BE2C (cell line): Measurements from ENCODE around the gene SCGN. TPM values are rescaled to one million over a fixed set of nuclear protein-coding genes. Genes with fewer than 3 reads are reported as not detected.

Experiments used
- DNase-seq: peaks from one replicate; pipeline ENCODE4 v3.0.0-alpha.2; 2020
- H3K27me3 ChIP-seq: fragments of 250-450 bp; sonication (Bioruptor Pico); 2 replicates; pipeline ENCODE4 v1.5.1; 2020; ENCODE audit warnings: mild to moderate bottlenecking
- H3K36me3 ChIP-seq: fragments of 250-450 bp; sonication (Bioruptor Pico); 2 replicates; pipeline ENCODE4 v1.5.1; 2020; ENCODE audit warnings: mild to moderate bottlenecking
- H3K4me1 ChIP-seq: fragments of 250-450 bp; sonication (Bioruptor Pico); 2 replicates; pipeline ENCODE4 v1.5.1; 2020
- H3K4me3 ChIP-seq: 2 replicates; pipeline ENCODE4 v1.5.1; 2011; ENCODE audit warnings: low read depth, low read length
- H3K9me3 ChIP-seq: fragments of 250-450 bp; sonication (Bioruptor Pico); 2 replicates; pipeline ENCODE4 v1.5.1; 2020
- polyA plus RNA-seq: library from polyadenylated mRNA; unstranded; fragments of >200 nt; gene quantifications from one replicate; pipeline ENCODE4 v1.2.1, GENCODE V29; 2012; ENCODE audit warnings: low read depth, missing spikeins; ENCODE audit not compliant: insufficient read length, insufficient read depth
- TF ChIP-seq, protein P1 (sequence below): IDR thresholded peaks from 2 replicates; pipeline ENCODE4 v1.5.1; 2012; ENCODE audit warnings: mild to moderate bottlenecking, low read depth, low read length

Gene SCGN, protein sequence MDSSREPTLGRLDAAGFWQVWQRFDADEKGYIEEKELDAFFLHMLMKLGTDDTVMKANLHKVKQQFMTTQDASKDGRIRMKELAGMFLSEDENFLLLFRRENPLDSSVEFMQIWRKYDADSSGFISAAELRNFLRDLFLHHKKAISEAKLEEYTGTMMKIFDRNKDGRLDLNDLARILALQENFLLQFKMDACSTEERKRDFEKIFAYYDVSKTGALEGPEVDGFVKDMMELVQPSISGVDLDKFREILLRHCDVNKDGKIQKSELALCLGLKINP
- polyA plus RNA-seq, result 0.51 TPM

DNA sequence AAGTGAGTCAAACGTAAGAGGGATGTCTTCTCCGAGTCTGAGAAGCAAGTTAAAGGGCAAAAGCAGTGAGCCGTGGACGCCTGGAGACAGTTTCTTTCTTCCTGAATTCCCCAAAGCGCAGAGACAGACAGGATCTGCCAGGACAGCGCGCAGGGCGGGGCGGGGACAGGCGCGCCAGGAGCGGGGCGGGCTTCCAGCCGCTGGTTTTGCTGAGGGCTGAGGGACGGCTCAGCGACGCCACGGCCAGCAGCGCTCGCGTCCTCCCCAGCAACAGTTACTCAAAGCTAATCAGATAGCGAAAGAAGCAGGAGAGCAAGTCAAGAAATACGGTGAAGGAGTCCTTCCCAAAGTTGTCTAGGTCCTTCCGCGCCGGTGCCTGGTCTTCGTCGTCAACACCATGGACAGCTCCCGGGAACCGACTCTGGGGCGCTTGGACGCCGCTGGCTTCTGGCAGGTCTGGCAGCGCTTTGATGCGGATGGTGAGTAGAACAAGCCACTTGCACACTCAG, at the start of gene SCGN:
TSS of gene SCGN (plus strand) at position 209 of the 509 bp plus-strand sequence. CDS start at position 398, 189 bp downstream.
- Histone ChIP-seq H3K27me3 (0 out of 2 replicates have a peak, but pooled peaks cover 2% of the 10 kb centered on the region), H3K4me3 (peak within 1 kb of the TSS; percentile 59), H3K4me1 (peaks cover 42% of the 10 kb centered on the region), H3K36me3 (no peaks in the 10 kb centered on the region), H3K9me3 (no peaks in the 10 kb centered on the region)
- TF ChIP-seq, protein P1, sequence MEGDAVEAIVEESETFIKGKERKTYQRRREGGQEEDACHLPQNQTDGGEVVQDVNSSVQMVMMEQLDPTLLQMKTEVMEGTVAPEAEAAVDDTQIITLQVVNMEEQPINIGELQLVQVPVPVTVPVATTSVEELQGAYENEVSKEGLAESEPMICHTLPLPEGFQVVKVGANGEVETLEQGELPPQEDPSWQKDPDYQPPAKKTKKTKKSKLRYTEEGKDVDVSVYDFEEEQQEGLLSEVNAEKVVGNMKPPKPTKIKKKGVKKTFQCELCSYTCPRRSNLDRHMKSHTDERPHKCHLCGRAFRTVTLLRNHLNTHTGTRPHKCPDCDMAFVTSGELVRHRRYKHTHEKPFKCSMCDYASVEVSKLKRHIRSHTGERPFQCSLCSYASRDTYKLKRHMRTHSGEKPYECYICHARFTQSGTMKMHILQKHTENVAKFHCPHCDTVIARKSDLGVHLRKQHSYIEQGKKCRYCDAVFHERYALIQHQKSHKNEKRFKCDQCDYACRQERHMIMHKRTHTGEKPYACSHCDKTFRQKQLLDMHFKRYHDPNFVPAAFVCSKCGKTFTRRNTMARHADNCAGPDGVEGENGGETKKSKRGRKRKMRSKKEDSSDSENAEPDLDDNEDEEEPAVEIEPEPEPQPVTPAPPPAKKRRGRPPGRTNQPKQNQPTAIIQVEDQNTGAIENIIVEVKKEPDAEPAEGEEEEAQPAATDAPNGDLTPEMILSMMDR, result no peak
- DNase-seq, result peak; percentile 74

DNA sequence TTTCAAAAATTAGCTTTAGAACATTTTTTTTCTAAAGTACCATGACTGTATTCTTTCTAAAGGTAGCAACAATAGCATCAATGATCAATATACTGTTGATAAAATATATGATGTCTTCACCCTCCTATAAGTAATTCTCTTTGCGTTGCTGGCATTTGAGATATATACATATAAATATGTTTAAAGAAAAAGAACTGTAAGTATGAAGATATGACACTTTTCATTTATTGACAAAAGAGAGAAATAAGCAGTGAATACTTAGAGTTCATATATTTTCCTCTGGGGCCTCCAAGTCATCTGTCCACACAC, 49.4 kb upstream of the SCGN start:
- Histone ChIP-seq H3K9me3 (no peaks in the 10 kb centered on the region), H3K4me3 (no peak overlapping the region), H3K36me3 (no peaks in the 10 kb centered on the region), H3K4me1 (peaks cover 7% of the 10 kb centered on the region), H3K27me3 (no peaks in the 10 kb centered on the region)
- DNase-seq, result no peak
- TF ChIP-seq, protein P1, result no peak

DNA sequence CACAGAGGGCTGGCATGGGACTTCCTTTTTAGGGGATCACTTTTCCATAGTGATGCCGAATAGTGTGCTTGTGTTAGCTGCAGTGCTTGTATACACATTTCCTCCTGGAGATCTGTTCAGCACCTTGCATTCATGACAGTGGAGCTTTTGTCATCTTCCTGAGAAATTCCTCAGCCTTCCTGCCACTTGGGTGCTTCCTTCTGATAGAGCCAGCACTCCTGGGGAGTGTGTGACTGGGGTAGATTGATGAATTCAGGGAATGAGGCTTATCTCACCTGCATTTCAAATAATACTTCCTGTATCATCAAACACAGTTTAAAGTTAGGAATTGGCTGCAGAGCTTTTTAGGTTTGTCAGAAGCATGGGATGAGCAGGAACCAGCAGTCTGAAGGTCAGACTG, 48.8 kb upstream of the SCGN start:
- no peak for DNase-seq
- Histone ChIP-seq H3K4me1 (peaks cover 7% of the 10 kb centered on the region), H3K36me3 (no peaks in the 10 kb centered on the region), H3K4me3 (no peak overlapping the region), H3K9me3 (no peaks in the 10 kb centered on the region), H3K27me3 (no peaks in the 10 kb centered on the region)
- TF ChIP-seq, protein P1, result no peak

DNA sequence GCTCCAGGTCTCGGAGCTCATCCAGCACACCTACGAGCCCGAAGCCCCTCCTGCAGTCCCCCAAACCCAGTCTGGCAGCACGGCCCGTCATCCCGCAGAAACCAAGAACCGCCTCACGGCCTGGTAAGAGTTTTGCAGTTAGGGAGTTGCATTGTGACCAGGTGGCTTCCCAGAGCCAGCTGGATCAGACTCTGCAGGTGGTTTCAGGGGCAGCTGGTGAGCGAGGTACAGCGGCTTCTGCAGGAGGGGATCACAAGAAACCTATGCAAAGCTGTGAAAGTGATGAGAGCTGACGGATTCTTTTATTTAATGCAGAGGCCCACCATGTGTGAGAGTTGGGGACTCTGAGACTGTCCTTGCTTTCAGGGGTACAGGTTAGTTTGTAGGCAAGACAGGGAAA, 45.9 kb upstream of the SCGN start:
- Histone ChIP-seq H3K4me1 (no peaks in the 10 kb centered on the region), H3K27me3 (no peaks in the 10 kb centered on the region), H3K9me3 (no peaks in the 10 kb centered on the region), H3K36me3 (no peaks in the 10 kb centered on the region), H3K4me3 (no peak overlapping the region)
- TF ChIP-seq, protein P1, result no peak
- no peak for DNase-seq

DNA sequence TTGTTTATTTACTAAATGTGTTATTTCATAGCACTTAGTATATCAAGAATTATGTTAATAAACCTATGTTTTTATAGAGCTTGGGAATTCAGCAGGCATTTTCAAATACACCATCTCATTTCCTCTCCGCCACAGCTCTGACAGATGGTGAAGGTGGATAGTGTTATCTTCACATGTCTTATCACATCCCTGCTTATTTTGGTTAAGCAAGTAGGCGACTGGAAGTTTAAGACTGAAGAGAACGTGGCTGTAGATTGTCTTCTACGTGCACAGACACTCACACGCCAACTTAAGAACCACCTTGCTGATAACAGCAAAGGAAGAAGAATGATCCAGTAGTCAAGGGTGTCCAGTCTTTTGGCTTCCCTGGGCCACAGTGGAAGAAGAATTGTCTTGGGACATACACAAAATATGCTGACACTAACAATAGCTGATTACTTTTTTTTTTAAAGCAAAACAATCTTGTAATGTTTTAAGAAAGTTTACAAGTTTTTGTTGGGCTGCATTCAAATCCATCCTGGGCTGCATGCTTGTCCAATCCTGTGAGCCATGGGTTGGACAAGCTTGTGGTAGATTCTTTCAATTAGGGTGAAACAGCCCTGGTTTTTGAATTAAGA, 43.3 kb upstream of the SCGN start:
- TF ChIP-seq, protein P1, result no peak
- Histone ChIP-seq H3K27me3 (no peaks in the 10 kb centered on the region), H3K4me1 (no peaks in the 10 kb centered on the region), H3K36me3 (no peaks in the 10 kb centered on the region), H3K9me3 (no peaks in the 10 kb centered on the region), H3K4me3 (no peak overlapping the region)
- DNase-seq, result no peak

DNA sequence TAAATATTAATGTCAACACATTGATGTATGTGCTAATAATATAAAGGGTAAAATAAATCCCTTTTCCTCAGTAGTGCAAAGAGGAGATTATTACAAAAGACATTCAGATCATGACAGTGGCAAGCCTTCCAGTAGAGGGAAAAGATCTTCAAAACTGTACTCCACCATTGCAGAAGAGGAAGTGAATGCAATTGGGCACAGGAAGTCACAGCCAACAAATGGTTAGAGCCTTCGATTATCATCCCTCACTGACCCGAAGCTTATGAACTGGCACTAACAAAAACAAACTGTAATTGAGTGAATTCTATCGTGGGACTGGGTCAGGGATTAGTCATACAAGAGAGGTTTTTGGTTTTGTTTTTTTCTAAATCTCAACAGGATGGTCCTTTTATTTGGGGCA, 39.3 kb upstream of the SCGN start:
- H3K27me3 ChIP-seq, result no peaks in the 10 kb centered on the region
- DNase-seq, result no peak
- H3K9me3 ChIP-seq, result no peaks in the 10 kb centered on the region
- TF ChIP-seq, protein P1, result no peak
- H3K4me3 ChIP-seq, result no peak overlapping the region
- no peaks in the 10 kb centered on the region for H3K36me3 ChIP-seq
- no peaks in the 10 kb centered on the region for H3K4me1 ChIP-seq
